ENCODE measurements around the gene DEPP1.

The DEPP1 gene

GRCh38 chr10:44993226-44993921 lies 14.8 kb upstream of the DEPP1 start:
- no peak for DNase-seq

- no peak for DNase-seq
Observed at GRCh38 chr10:44992732-44993225, 14.2 kb upstream of the DEPP1 start.

- no peak for DNase-seq
Observed at GRCh38 chr10:44992070-44992731, 13.6 kb upstream of the DEPP1 start.

- DNase-seq = no peak
Observed at GRCh38 chr10:44991571-44991970, 13.0 kb upstream of the DEPP1 start.

- DNase-seq = no peak
Observed at GRCh38 chr10:44990965-44991364, 12.4 kb upstream of the DEPP1 start.

- DNase-seq = no peak
Observed at GRCh38 chr10:44990302-44990655, 11.7 kb upstream of the DEPP1 start.

- no peak for DNase-seq
Observed at GRCh38 chr10:44989597-44990301, 11.1 kb upstream of the DEPP1 start.

GRCh38 chr10:44988957-44989585 lies 10.5 kb upstream of the DEPP1 start:
- no peak for DNase-seq

- no peak for DNase-seq
Observed at GRCh38 chr10:44986670-44987069, 8.1 kb upstream of the DEPP1 start.

GRCh38 chr10:44986179-44986578 lies 7.6 kb upstream of the DEPP1 start:
- DNase-seq = no peak

GRCh38 chr10:44985175-44985681 lies 6.6 kb upstream of the DEPP1 start:
- DNase-seq = no peak

GRCh38 chr10:44984671-44985101 lies 6.1 kb upstream of the DEPP1 start:
- DNase-seq = no peak

GRCh38 chr10:44983895-44984278 lies 5.3 kb upstream of the DEPP1 start:
- no peak for DNase-seq

- no peak for DNase-seq
Observed at GRCh38 chr10:44983066-44983894, 4.7 kb upstream of the DEPP1 start.

GRCh38 chr10:44982496-44982895 lies 3.9 kb upstream of the DEPP1 start:
- DNase-seq = no peak

- no peak for DNase-seq
Observed at GRCh38 chr10:44982114-44982460, 3.5 kb upstream of the DEPP1 start.

GRCh38 chr10:44981172-44982113 lies 2.8 kb upstream of the DEPP1 start:
- no peak for DNase-seq

- no peak for DNase-seq
Observed at GRCh38 chr10:44980309-44981171, 1.9 kb upstream of the DEPP1 start.

- DNase-seq = no peak
Observed at GRCh38 chr10:44979281-44980191, 927 bp upstream of the DEPP1 start.

Data from stimulated activated CD4-positive, alpha-beta T cell treated with anti-CD3 and anti-CD28 coated beads, Interleukin-4, amount 100 ng/mL, for 1 hour (primary cell).